ENCODE results near the gene IL17RE.

Gene IL17RE

GRCh38 chr3:9903238-9903624, 583 bp downstream of the IL17RE start:
- no peak for DNase-seq (ENCODE audit: low read depth, low spot score)

- no peak for DNase-seq (ENCODE audit: low read depth, low spot score)
These were observed 1.3 kb downstream of the IL17RE start for GRCh38 chr3:9903904-9904303.

- DNase-seq (ENCODE audit: low read depth, low spot score), result no peak
These were observed 3.8 kb downstream of the IL17RE start for GRCh38 chr3:9906480-9906879.

DNA sequence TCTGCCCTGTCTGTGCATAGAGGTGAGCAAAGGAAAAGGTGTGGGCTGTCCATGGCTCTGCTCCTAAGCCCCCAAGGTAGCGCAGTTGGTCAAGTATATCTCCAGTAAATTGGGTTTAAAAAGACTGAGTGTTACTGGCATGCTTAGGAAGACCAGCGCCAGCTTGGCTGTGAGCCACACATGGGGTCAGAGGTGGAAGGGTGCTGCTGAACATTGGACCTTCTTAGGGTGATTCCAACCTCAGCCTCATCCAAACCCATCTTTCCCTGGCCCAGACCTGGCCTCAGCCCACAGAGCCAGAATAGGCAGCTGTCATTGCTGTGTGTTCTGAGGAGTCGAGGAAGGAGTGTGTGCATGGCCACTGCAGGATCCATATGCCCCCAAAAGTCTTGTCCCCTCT, 5.6 kb downstream of the IL17RE start:
- no peak for DNase-seq (ENCODE audit: low read depth, low spot score)

DNA sequence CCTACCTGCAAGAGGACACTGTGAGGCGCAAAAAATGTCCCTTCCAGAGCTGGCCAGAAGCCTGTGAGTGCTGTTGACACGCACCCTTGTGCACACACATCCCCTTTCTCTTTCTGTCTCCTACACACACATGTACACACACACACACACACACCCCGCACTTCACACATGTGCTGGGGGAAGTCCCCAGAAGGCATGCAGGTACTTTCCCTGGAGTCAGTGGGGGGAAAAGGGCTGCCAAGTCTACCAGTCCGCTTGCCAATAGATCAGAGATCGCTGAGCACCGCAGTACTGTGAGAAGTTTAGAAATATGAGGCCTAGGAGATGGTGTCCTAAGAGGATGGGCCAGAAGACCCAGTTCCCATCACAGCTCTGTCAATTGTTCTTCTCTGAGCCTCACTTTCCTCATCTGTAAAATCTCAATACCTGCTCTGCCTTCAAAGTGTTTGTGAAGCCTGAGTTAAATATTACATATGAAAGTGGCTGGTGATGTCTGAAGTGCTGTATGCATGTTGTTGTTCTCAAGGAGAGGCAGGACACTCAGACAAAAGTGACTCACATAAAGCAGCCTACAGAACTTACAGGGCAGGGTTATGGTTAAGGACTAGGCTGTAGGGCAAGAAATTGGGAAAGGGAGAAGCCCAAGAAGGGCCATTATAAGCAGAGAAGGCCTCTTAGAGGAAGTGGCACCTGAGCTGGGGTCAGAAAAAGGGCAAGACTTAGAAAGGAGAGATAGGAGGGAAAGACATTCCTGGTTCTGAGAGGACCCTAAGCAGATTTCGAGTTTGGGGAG, 6.8 kb downstream of the IL17RE start:
- DNase-seq (ENCODE audit: low read depth, low spot score), result no peak

DNA sequence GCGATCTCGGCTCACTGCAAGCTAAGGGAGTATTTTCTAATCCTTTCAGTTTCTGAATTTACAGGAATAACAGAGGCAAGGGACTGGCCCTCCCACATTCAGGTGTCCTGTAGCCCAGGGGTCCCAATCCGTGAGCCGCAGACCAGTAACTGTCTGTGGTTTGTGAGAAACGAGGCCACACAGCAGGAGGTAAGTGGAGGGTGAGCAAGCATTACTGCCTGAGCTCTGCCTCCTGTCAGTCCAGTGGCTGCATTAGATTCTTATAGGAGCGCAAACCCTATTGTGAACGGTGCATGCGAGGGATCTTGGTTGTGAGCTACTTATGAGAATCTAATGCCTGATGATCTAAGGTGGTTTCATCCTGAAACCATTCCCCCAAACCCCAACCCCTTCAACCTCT, 9.2 kb downstream of the IL17RE start:
- no peak for DNase-seq (ENCODE audit: low read depth, low spot score)

DNA sequence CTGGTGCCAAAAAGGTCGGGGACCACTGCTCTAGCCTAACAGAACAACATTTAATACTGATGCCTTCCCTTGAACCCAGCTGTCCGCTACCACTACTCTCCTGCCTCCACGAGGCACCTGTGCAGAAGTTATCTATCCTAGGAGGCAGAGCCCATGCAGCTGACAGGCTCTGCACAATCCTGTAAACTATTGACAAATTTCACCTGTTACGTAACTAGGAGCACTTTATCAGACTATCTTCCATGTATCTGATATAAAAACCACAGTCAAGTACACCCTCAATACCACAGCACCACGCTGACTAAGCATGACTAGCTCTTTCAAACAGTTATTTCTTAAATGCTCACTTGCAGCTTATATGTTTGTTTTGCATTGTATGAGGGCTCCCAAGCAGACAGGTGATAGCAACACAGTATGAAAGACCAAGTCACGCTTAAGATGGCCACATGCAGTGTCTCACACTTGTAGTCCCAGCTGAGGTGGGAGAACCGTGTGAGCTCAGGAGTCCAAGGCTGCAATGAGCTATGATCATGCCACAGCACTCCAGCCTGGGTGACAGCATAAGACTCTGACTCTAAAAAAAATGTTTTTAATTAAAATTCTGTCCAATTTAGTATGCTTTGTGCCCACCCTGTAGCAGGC, 9.8 kb downstream of the IL17RE start:
- no peak for DNase-seq (ENCODE audit: low read depth, low spot score)

DNA sequence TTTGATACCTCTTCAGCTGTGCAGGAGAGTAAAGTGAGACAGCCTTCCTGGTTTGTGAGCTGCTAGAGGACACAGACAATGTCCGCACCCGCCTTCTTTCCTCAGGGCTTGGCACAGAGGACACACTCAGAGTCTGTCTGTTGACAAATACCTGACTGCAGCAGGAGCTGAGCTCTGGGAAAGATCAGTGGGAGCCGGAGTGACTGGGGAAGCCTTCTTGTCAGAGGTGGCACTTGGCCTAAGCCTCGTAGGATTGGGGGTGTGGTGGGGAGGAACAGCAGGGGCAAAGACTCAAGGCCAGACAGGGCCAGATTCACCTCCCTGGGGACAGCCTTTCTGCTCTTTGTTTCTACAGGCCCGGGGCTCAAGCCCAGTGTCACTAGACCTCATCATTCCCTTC, 11.0 kb downstream of the IL17RE start:
- no peak for DNase-seq (ENCODE audit: low read depth, low spot score)

DNA sequence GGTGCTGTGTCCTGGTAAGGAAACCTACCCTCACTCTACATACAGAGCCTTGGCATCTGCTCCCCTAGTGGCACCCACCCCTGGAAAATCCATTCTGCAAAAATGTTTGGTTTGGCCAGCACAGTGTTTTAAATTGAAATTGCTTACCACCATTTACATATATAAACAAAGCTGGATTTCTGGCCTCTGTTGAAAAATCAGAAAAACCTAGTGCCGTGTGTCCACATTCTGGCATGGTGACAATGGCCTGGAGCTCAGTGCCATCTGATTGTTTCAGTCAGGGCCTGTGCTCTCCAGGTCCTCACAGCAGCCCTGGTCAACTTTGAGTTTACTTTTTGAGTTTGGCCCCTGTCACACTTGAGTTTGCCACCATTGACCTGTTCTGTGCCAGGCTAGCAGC, 11.4 kb downstream of the IL17RE start:
- DNase-seq (ENCODE audit: low read depth, low spot score), result no peak

DNA sequence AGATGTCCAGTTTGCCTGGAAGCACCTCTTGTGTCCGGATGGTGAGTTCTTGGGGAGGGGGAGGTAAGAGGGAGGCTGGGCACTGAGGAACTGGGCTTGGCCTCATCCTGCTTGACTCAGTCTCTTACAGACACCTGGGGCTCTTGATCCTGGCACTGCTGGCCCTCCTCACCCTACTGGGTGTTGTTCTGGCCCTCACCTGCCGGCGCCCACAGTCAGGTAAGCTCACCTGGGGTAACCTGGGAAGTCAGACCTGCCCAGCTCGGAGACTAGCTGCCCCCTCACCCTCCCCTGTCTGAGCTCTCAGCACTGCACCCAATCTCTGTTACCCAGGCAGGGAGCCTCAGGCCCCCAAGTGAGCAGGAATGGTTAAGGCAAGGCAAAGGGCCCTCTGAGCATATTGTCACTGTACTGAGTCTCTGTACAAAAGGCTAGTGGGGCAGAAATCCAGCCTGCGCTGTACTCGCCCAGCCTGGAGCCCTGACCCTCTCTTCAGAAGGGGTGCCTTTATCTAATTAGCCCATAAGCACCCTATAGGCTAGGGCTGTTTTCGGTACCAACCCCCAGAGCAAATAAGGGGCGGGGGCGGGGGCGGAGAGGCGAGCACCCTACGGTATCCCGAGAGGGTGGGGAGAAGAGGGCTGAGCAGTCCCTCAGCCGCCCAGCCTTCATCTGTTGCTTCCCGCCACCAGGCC, 12.1 kb downstream of the IL17RE start:
- DNase-seq (ENCODE audit: low read depth, low spot score), result no peak

GRCh38 chr3:9915254-9916141, 12.8 kb downstream of the IL17RE start:
- no peak for DNase-seq (ENCODE audit: low read depth, low spot score)

- DNase-seq (ENCODE audit: low read depth, low spot score), result no peak
These were observed 13.7 kb downstream of the IL17RE start for GRCh38 chr3:9916346-9916733.

GRCh38 chr3:9916734-9917680, 14.4 kb downstream of the IL17RE start, which contains the start of gene IL17RC:
TSS of gene IL17RC (plus strand) at chr3:9917098. CDS start at chr3:9917316, 218 bp downstream.
- DNase-seq (ENCODE audit: low read depth, low spot score), result no peak

DNA sequence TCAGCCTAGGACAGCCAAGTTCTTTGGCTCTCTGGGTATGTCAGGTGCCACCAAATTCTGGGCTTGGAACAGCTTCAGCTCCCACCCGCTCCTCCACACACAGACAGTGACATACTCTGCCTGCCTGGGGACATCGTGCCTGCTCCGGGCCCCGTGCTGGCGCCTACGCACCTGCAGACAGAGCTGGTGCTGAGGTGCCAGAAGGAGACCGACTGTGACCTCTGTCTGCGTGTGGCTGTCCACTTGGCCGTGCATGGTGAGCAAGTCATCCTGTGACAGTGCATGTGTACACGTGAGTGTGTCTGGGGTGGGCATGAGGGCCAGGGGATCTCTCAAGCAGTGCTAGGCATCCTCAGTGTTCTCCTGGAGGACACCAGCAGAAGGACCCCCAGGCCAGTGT, 15.2 kb downstream of the IL17RE start:
- no peak for DNase-seq (ENCODE audit: low read depth, low spot score)

DNA sequence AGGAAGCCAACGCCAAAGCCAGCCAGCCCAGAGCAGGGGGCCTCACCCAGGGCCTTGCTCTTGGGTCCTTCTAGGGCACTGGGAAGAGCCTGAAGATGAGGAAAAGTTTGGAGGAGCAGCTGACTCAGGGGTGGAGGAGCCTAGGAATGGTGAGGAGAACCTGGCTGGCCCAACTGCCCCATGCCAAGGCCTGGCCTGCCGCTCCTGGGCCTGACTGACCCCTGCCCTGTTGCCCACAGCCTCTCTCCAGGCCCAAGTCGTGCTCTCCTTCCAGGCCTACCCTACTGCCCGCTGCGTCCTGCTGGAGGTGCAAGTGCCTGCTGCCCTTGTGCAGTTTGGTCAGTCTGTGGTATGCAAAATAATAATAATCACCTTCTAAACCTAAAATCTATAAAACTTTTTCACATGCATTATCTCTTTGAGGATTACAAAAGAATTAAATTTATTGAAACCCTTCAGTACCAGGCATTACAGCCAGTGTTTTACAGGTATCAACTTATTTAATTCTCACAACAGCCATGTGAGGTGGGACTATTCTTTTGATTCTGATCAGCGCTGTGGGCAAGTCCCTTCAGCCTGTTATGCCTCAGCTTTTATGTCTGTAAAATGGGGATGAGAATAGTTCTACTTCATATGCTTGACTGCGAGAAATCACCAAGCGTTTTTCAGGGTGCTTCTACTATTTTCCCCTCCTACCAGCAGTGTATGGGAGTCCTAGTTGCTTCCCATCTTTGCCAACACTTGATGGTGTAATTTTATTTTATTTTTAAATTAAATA, 15.8 kb downstream of the IL17RE start:
- DNase-seq (ENCODE audit: low read depth, low spot score), result no peak

DNA sequence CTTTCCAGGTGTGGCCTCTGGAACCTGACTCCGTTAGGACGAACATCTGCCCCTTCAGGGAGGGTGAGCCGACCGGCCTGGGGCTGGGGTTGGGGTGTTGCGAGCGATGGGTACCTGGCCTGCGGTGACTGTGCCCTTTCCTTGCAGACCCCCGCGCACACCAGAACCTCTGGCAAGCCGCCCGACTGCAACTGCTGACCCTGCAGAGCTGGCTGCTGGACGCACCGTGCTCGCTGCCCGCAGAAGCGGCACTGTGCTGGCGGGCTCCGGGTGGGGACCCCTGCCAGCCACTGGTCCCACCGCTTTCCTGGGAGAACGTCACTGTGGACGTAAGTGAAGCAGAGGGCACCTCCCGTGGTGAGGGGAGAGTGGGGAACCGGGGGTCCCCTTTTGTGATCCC, 25.5 kb downstream of the IL17RE start:
- DNase-seq (ENCODE audit: low read depth, low spot score), result no peak

- DNase-seq (ENCODE audit: low read depth, low spot score), result no peak
These were observed 28.3 kb downstream of the IL17RE start for GRCh38 chr3:9930804-9931418.

DNA sequence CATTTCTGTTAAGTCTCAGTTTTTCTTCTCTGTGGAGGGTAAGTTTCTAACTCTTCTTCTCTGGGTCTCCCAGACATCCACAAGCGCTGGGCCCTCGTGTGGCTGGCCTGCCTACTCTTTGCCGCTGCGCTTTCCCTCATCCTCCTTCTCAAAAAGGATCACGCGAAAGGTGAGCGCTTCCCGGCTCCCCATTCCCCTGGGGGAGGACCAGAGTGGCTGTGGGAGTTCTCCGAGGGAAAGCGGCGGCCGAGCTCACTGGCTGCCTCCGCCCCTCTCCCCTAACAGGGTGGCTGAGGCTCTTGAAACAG, 29.8 kb downstream of the IL17RE start:
- no peak for DNase-seq (ENCODE audit: low read depth, low spot score)

DNA sequence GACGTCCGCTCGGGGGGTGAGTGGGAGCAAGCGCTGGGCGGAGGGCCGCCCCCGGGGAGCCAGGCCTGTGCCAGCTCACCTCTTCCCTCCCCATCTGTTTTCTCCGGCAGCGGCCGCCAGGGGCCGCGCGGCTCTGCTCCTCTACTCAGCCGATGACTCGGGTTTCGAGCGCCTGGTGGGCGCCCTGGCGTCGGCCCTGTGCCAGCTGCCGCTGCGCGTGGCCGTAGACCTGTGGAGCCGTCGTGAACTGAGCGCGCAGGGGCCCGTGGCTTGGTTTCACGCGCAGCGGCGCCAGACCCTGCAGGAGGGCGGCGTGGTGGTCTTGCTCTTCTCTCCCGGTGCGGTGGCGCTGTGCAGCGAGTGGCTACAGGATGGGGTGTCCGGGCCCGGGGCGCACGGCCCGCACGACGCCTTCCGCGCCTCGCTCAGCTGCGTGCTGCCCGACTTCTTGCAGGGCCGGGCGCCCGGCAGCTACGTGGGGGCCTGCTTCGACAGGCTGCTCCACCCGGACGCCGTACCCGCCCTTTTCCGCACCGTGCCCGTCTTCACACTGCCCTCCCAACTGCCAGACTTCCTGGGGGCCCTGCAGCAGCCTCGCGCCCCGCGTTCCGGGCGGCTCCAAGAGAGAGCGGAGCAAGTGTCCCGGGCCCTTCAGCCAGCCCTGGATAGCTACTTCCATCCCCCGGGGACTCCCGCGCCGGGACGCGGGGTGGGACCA, 30.4 kb downstream of the IL17RE start:
- no peak for DNase-seq (ENCODE audit: low read depth, low spot score)
